Kidney epithelial cell (primary cell): ENCODE measurements around the gene STX5. TPM values are rescaled to one million over a fixed set of nuclear protein-coding genes. Genes with fewer than 3 reads are reported as not detected.
"Not testable (repeated sequence)": the region's sequence is repeated elsewhere in the genome, so short reads cannot be mapped to it uniquely, and the experiment has no call there.

Source experiments
- DNase-seq: peaks from one replicate; pipeline ENCODE4 v3.0.0-alpha.2; 2010; ENCODE audit warnings: low read depth
- H3K27me3 ChIP-seq: 2 replicates; pipeline ENCODE4 v1.6.0; 2011; ENCODE audit warnings: low read length; ENCODE audit not compliant: control insufficient read depth, insufficient read depth
- H3K36me3 ChIP-seq: 2 replicates; pipeline ENCODE4 v1.5.1; 2011; ENCODE audit warnings: low read length; ENCODE audit not compliant: control insufficient read depth, insufficient read depth
- H3K4me3 ChIP-seq: 2 replicates; pipeline ENCODE4 v1.5.1; 2011; ENCODE audit warnings: low read depth, mild to moderate bottlenecking, control low read depth, low read length
- total RNA-seq: library from RNA; depleted of rRNA; stranded (reverse); fragments of >200 nt; gene quantifications from 2 replicates; pipeline ENCODE4 v1.2.3, GENCODE V29; 2015
- TF ChIP-seq, protein P1 (sequence below): IDR thresholded peaks from 2 replicates; pipeline ENCODE4 v1.5.1; 2011; ENCODE audit warnings: mild to moderate bottlenecking, moderate library complexity, low read length, control low read depth, inconsistent platforms; ENCODE audit not compliant: insufficient read depth, poor library complexity, severe bottlenecking

Gene STX5
- total RNA-seq, 1 donor from 2014 or later, result 30.2 TPM

DNA sequence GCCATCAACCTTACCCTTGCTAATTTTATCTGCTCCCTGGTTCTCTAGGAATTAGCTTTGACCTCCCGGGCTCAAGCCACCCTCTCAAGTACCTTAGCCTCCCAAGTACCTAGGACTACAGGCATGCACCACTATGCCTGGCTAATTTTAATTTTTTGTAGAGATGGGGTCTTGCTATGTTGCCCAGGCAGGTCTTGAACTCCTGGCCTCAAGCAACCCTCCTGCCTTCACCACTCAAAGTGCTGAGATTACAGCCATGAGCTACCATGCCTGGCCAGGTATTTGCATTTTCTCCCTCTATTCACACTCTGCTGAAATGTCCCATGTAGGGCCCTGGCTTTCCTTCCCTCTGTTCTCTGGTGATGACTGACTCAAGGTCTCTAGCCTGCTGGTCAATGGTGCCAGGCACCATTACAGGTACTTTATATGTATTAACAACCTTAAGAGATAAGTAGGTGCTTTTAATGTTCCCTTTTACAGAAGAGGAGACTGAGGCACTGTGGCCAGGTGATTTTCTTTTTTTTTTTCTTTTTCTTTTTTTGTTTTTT lies 16.0 kb upstream of the STX5 start:
- H3K27me3 ChIP-seq, result no peaks in the 10 kb centered on the region
- no peak overlapping the region for H3K4me3 ChIP-seq
- peaks cover 2% of the 10 kb centered on the region for H3K36me3 ChIP-seq
- TF ChIP-seq, protein P1, sequence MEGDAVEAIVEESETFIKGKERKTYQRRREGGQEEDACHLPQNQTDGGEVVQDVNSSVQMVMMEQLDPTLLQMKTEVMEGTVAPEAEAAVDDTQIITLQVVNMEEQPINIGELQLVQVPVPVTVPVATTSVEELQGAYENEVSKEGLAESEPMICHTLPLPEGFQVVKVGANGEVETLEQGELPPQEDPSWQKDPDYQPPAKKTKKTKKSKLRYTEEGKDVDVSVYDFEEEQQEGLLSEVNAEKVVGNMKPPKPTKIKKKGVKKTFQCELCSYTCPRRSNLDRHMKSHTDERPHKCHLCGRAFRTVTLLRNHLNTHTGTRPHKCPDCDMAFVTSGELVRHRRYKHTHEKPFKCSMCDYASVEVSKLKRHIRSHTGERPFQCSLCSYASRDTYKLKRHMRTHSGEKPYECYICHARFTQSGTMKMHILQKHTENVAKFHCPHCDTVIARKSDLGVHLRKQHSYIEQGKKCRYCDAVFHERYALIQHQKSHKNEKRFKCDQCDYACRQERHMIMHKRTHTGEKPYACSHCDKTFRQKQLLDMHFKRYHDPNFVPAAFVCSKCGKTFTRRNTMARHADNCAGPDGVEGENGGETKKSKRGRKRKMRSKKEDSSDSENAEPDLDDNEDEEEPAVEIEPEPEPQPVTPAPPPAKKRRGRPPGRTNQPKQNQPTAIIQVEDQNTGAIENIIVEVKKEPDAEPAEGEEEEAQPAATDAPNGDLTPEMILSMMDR, result no peak
- DNase-seq, result no peak

DNA sequence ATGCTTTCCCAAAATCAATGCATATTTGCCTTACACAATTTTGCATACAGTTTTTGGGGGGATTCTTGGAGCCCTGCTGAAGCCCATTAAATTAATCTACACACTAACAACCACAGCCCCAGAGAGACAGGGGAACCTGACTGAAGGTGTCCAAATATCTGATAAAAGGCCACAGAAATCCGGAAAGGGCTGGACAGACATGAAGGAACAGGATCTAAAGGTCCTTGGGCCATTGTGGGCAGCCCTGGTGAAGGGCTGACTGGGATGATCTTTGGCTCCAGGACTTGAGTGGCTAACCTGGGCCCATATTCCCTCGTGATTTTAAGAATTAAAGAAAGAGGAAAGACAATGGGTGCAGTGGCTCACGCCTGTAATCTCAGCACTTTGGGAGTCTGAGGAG lies 14.3 kb upstream of the STX5 start:
- no peak for DNase-seq
- TF ChIP-seq, protein P1, result no peak
- no peaks in the 10 kb centered on the region for H3K27me3 ChIP-seq
- no peaks in the 10 kb centered on the region for H3K36me3 ChIP-seq
- no peak overlapping the region for H3K4me3 ChIP-seq

- TF ChIP-seq, protein P1, result no peak
- no peaks in the 10 kb centered on the region for H3K27me3 ChIP-seq
- H3K36me3 ChIP-seq, result no peaks in the 10 kb centered on the region
- no peak overlapping the region for H3K4me3 ChIP-seq
- DNase-seq, result no peak
Measured at GRCh38 chr11:62844154-62844553, 12.3 kb upstream of the STX5 start.

- Histone ChIP-seq H3K36me3 (no peaks in the 10 kb centered on the region), H3K4me3 (no peak overlapping the region), H3K27me3 (no peaks in the 10 kb centered on the region)
- TF ChIP-seq, protein P1, result no peak
- DNase-seq, result no peak
Measured at GRCh38 chr11:62843466-62843865, 11.6 kb upstream of the STX5 start.

DNA sequence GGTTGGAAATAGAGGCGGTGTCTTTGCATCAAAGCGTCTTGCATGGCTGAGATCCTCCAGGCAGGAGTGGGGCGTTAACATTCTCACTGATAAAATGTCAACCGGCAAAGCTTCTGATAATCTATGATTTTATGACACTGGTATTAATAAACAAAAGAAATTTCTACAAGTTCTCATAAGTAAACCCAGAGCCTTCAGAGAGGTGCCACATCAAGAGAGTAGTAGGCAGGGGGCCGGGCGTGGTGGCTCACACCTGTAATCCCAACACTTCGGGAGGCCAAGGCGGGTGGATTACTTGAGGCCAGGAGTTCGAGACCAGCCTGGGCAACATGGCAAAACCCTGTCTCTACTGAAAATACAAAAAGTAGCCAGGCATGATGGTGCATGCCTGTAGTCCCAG lies 11.0 kb upstream of the STX5 start:
- H3K36me3 ChIP-seq, H3K4me3 ChIP-seq, H3K27me3 ChIP-seq: not testable (repeated sequence)

GRCh38 chr11:62842171-62842741 lies 10.4 kb upstream of the STX5 start:
- no peak for DNase-seq
- TF ChIP-seq, protein P1, result no peak
- no peaks in the 10 kb centered on the region for H3K27me3 ChIP-seq
- no peaks in the 10 kb centered on the region for H3K36me3 ChIP-seq
- H3K4me3 ChIP-seq, result peak overlapping the region; percentile 25

More for the DNA sequence above, 11.0 kb upstream of the STX5 start:
- DNase-seq, result not testable (repeated sequence)
